ENCODE data around the gene OGT.
"Not testable (repeated sequence)": the region's sequence is repeated elsewhere in the genome, so short reads cannot be mapped to it uniquely, and the experiment has no call there.

The OGT gene

GRCh38 chrX:71540801-71541200 lies 7.9 kb downstream of the OGT start:
- no peak for DNase-seq

- no peak for DNase-seq
Measured at GRCh38 chrX:71541210-71542022, 8.5 kb downstream of the OGT start.

- DNase-seq = no peak
Measured at GRCh38 chrX:71542411-71542810, 9.5 kb downstream of the OGT start.

- no peak for DNase-seq
Measured at GRCh38 chrX:71542825-71543224, 9.9 kb downstream of the OGT start.

GRCh38 chrX:71543316-71543715 lies 10.4 kb downstream of the OGT start:
- no peak for DNase-seq

GRCh38 chrX:71545364-71545763 lies 12.5 kb downstream of the OGT start:
- no peak for DNase-seq

- DNase-seq = no peak
Measured at GRCh38 chrX:71546879-71547278, 14.0 kb downstream of the OGT start.

GRCh38 chrX:71547339-71547738 lies 14.4 kb downstream of the OGT start:
- no peak for DNase-seq

- DNase-seq = no peak
Measured at GRCh38 chrX:71549986-71550385, 17.1 kb downstream of the OGT start.

GRCh38 chrX:71550578-71550977 lies 17.7 kb downstream of the OGT start:
- no peak for DNase-seq

GRCh38 chrX:71556036-71556435 lies 23.1 kb downstream of the OGT start:
- DNase-seq = no peak

- no peak for DNase-seq
Measured at GRCh38 chrX:71558920-71559319, 26.0 kb downstream of the OGT start.

GRCh38 chrX:71559773-71560172 lies 26.9 kb downstream of the OGT start:
- not testable (repeated sequence) for DNase-seq

GRCh38 chrX:71563921-71564320 lies 31.0 kb downstream of the OGT start:
- no peak for DNase-seq

- DNase-seq = no peak
Measured at GRCh38 chrX:71565474-71566041, 32.7 kb downstream of the OGT start.

GRCh38 chrX:71571390-71571789 lies 38.5 kb downstream of the OGT start:
- not testable (repeated sequence) for DNase-seq

- no peak for DNase-seq
Measured at GRCh38 chrX:71573590-71573989, 40.7 kb downstream of the OGT start.

GRCh38 chrX:71577682-71578081 lies 44.8 kb downstream of the OGT start:
- DNase-seq = no peak

- no peak for DNase-seq
Measured at GRCh38 chrX:71578253-71579135, 45.6 kb downstream of the OGT start, which contains the start of gene GCNA. Gene GCNA (plus strand): TSS chrX:71578437. CDS start chrX:71580822, 2,385 bp downstream.

- DNase-seq = no peak
Measured at GRCh38 chrX:71579136-71579989, 46.5 kb downstream of the OGT start.

- DNase-seq = no peak
Measured at GRCh38 chrX:71579990-71580380, 47.1 kb downstream of the OGT start.

- no peak for DNase-seq
Measured at GRCh38 chrX:71581210-71581609, 48.3 kb downstream of the OGT start.

- no peak for DNase-seq
Measured at GRCh38 chrX:71586929-71587328, 54.0 kb downstream of the OGT start.

Measured in T-helper 9 cell (primary cell).